SKM-1 treated with dmso at 0.1 percent for 144 hours (cell line): ENCODE results near the gene MX2.
A peak's percentile ranks its signal among the peaks of the same experiment; 100 is the strongest.

Source experiments
- DNase-seq: peaks from one replicate; lab custom pipeline; 2025; ENCODE audit not compliant: unreplicated experiment; lab: John Stamatoyannopoulos, UW

MX2 gene

DNA sequence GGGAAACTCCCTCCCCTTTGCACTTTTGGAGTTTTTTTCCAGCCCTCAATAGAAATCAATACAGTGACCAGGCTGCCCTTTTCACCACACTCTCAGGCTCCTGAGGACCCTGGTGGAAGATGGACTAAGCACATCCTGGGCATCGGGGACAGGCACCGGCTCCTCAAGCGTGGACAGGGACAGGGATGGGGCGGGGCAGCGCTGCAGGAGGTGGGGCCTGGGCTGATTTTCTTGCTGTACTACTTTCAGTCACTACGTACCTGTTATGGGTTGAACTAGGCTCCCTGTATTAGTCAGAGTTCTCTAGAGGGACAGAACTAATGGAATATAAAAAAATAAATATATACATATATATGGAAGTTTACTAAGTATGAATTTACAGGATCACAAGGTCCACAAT, 2.5 kb downstream of the MX2 start:
- no peak for DNase-seq

DNA sequence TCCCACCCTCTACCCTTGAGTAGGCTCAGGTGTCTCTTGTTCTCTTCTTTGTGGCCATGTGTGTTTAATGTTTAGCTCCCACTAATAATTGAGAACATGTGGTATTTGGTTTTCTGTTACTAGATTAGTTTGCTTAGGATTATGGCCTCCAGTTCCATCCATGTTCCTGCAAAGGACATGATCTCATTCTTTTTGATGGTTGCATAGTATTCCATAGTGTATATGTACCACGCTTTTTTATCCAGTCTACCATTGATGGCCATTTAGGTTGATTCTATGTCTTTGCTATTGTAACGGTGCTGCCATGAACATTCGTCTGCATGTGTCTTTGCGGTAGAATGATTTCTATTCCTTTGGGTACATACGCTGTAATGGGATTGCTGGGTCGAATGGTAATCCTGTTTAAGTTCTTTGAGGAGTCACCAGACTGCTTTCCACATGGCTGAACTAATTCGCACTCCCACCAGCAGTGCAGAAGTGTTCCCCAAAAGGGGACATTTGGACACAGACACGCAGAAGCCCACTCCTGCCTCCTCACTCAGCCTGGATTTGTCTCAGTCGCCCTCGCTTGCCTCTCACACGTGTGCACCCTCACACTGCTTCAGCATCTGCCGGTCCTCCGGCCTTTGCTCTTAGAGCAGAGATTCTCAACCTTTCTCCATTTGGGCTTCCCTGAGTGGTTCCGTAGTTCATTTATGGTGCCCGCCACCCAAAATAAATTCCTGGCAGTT, 3.7 kb downstream of the MX2 start:
- DNase-seq: no peak

DNA sequence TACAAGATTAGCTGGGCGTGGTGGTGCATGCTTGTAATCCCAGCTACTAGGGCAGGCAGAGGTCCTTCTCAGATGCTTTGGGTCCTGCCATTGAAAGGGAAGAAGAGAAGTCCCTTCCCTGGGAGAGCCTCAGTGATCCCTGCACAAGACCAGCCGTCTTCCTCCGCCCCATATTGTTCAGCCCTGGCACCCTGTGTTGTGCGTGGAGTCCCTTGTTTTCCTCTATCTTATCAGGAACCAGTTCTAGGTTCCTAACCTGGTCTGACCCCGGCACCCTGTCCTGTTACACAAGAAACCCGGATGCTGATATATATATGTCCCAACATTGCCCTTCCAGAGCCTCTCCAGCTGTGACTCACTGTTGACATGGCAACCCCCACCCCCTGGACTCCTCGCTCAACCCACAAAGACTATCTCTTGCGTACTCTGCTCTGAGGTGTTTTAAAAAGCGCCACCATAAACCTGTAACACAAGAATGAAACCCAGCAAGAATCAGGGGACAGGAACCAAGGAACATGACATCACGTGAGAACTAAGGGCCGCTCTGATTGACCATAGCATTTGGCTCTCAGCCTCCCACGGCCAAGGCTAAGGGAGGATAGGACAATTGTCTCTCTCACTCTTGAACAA, 4.8 kb downstream of the MX2 start:
- peak; percentile 99 for DNase-seq

DNA sequence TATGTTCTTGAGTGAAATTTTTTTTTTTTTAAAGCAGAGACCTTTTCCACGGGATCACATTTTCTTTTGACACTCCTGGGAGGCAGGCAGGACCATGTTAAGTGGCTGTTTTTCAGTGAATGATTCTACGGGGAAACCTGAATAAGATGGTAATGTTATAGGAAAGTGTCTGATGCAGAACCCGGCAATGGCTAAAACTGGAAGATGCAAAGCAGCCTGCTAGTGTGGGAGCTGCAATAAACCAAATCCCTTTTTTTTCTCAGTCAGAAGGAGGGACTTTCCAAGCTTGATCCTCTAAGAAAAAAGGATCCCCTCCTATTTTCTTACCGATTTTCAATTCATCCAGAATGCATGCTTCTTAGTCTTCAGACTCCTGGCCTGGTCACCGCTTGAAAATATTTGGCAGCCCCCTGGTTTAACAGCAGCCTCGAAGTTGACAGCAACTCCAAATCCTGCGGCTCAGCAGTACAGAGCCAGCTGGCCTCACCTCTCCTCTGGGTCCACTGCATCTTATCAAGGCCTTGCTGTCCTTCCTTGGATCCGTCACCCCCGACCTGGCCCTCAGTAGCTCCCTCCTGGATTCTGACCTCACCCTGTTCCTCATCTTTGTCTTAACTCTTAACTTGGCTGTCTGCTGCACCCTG, 5.6 kb downstream of the MX2 start:
- DNase-seq: no peak

DNA sequence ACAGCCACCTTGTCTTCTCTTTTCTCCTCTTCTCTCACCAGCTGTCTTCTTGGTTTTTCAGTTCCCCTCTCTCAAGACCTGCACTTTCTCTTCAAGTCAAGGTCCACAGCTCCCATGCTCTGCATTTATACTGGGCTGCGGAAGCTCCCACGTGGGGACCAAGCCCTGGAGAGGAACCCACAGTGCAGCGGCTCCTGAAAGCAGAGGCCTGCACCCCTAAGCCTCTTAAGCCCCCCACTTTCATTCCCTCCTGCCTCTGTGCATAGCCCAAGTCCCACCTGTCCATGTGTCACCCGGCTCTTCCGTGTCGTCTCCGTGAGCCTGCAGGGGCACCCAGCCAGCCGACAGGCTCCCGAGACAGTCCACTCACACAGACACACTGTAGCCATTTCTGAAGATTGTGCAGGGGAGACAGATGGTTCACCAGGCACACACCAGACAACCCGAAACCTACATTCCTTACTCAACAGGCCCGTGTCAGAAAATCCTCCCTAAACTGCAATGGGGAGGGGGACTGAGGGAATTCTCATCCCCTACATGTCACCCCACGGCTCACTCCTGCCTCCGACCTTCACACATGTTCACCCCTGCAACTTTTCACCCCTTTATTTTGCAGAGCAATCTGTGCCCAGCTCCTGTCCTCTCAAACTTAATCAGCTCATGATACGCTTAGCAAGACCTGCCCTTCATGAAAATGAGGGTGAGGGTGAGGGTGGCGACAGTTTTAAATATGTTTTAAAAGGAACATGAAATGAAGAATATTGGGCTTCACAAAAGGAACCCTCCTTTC, 6.3 kb downstream of the MX2 start:
- DNase-seq: no peak

DNA sequence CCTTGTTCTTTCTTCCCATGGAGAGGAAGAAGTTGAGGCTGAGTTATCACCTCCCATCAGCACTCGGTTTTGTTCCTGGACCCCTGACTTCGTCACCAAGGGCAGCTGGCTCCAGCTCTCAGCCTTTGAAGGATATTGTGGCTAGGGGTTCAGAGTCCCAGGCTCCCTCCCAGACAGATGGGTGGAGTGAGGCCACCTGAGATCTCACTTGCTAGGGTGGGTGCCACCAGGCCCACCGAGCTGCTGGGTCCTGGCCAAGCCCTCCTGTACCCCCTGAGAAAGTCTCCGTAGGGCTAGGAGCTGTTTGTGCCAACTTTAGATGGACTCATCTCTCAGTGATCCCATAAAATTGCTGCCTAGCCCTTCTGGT, 6.9 kb downstream of the MX2 start:
- DNase-seq: no peak

DNA sequence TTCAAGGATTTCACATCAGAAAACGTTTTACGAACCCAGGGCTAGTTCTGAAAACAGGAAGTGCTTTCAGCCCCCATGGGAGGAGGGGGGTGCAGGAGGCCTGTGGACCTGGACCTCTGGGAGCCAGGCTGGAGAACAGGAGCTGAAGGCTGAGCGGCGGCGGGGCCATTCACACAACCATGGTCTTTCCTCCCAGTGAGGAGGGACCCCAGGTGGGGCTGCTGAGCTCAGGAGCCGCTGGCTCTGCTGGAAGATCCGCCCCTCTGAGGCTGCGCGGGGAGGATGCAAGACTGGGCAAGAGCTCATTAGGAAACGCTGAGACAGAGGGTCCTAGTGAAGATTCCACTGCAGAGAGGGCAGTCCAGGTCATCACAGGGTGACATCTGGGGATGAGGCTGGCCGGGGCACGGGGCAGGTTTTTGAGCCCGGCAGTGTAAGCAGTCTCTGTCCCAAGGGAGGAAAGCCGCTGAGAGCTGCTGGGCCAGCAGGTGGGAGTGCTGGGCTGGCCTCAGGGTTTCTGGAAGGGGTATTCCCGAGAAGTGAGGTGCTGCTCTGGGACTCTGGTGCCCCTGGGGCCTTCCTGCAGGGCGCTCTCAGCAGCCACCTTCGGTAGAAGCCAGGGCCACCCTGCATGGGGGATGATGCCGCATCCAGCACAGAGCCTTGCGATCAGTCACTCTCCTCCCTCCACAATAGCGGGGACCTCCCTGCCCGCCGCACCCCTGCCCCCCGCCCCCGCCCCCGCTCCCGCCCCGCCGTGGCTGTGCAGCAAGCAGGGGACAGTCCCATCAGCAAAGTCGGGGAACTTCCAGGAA, 7.5 kb downstream of the MX2 start:
- peak; percentile 64 for DNase-seq

DNA sequence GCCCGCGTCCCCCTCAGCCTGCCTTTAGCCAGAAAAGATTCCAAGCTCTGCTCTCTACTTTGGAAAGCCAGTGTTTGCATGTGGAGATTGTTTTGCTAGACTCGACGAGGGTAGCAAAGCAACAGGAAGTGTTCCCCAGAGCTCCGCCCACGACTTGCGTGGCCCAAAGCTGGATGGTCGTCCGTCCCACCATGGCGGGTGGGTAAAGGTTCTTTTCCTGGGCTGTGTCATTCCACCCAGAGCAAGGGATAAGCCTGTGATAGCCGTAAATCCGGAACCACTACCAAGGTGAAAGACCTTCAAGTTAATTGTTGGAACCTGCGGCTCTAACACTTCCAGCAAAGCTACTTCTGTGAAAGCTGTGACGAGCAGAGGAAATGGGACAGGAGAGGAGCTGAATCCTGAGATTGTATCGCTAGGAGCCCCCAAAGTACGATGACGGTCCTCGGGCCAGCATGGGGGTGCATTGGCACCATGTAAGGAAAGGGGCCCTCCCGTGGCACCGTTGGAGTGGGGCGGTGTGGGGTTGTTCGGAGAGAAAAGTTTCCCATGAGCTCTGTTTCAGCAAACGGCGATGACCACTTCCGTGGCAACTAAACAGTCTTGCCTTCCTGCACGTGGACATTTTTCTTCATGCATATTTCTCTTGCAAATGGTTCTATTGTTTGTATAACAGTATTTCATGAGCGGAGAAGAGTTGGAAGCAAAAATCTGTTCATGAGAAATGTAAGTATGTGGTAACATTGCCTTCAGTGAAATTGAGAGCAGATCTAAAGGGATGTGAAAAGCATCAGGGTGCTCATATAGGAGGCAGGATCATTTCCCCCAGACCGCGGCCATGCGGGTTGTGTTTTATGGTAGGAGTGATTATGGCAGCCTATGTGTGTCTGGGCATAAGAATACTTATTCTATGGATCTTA, 8.4 kb downstream of the MX2 start:
- no peak for DNase-seq

DNA sequence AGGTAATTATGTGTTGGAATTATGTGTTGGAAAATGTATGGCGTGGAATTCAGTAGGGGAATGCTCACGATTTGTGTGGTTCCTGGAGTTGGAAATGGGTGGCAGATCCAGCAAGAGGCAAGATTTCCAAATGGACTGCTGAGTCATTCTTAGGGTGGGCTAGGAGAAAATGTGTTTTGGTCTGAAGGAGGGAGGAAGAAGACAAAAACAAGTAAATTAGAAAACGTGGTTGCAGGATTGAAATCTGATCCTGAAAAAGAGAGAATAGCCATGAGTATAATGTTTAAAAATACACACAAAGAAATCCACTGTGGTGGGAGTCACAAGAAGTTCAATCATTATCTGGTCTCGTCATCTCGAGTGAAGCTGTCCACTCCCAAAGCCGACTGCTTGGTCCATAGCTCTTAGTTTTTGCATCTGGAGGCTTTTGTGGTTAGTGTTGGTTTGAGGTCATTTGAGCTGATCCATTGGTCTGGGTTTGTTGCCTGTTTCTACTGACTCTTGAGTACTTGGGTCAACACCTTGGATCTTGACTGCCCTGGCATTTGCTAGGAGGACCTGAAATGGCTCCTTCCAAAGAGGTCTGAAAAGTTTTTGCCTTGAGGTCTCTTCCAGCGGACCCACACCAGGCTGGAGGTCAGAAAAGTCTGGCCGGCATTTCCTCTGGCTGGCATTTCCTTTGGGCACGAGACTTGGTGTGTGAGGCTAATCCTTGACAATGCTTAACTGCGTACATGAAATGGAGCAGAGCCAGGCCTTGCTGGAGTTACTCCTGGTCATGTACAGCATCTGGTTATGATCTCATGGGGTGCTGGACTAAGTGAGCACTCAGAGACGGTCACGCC, 9.2 kb downstream of the MX2 start:
- no peak for DNase-seq

DNA sequence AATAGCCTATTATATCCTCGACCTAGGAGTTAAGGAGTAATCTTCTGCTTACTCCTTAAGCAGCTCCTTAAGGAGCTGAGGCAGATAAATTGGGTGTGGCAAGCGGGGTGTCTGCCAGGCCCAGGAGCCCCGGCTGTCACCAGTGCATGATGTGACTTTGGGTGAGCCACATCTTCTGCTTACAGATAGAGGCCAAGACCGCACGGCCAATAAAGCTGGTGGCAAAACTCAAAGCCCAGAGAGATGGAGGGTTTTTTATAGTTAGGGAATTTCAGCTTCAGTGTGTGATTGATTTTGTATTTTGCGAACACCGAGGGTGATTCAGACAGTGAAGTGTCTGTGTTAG, 9.8 kb downstream of the MX2 start:
- DNase-seq: no peak

DNA sequence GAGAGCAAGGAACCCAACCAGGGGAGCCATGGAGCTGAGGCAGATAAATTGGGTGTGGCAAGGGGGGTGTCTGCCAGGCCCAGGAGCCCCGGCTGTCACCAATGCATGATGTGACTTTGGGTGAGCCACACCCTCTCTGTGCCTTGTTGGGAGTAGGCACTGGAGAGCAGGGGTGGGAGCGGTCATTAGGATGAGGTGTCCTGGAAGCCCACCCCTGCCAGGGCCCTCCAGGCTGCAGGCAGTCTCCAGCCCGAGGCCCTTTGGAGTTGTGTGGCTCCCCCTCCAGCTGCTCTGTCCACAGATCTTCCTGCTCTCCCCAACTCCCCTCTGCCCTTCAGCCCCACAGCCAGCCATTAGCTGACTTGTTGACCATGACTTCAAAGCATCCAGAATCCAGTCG, 11.4 kb downstream of the MX2 start:
- no peak for DNase-seq

DNA sequence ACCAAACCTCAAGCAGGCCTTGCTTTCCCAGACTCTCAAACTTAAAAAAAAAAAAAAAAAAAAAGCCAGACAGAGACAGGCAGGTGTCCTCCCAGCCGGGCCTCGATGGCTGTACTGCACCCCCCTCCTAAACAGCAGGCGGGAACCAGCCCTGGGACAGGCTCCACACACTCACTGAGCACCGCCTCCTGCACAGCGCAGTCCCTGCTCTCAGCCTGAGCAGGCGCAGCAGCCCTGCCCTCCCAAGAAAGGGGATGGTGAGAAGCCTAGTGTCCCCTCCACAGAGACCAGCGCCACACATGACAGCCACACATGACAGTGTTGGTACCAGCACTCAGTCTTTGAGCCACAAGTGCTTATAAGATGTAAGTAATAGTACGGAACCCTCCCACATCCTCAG, 11.9 kb downstream of the MX2 start:
- no peak for DNase-seq

DNA sequence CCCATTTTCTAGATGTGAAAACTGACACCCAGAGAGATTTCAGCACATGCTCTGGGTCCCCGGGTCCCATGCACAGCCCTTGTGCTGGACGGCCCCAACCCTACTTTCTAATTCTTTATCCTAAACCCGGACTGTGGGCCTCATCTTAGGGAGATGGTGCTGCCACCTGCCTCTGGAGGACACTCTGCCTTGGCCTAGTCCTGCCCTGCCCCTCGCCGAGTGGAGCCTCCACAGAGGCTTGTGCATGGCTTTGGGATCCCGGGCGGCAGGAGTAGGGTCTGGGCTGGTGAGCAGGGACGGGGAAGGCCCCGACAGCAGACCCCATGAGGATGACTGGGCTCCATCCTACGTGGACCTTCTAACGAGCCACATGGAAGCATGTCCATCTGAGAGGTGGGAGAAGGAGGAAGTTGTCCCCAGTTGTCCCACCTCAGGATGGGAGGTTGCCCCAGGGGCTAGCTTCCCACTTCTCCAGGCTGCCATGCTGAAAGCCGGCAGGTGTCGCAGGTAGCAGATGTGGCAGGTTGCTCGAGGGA, 12.4 kb downstream of the MX2 start:
- DNase-seq: no peak

DNA sequence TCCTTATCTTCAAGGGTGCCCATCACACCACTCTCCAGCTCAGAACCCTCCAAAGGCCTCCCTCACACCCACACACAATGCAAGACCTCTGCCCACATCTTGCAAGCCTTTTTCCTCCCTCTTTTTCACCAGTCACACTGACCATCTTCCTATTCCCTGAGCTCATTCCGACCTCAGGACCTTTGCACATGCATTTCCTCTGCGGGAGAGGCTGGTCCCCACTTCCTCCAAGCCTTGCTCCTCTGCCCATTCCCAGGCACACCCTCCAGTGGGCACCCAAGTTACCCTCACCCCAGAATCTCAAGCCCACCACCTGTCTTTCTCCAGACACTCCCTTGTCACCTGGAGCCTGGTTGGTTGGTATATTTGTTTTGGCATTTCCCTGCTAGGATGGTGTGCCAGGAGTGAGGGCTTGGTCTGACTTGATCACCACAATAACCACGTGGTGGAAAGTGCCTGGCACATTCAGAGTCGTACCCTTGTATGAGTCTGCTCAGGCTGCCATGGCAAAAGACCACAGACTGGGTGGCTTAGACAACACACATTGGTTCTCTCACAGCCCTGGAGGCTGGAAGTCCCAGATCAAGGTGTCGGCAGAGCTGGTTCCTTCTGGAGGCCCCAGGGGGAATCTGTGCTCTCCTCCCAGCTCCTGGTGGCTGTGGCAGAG, 13.2 kb downstream of the MX2 start:
- no peak for DNase-seq

DNA sequence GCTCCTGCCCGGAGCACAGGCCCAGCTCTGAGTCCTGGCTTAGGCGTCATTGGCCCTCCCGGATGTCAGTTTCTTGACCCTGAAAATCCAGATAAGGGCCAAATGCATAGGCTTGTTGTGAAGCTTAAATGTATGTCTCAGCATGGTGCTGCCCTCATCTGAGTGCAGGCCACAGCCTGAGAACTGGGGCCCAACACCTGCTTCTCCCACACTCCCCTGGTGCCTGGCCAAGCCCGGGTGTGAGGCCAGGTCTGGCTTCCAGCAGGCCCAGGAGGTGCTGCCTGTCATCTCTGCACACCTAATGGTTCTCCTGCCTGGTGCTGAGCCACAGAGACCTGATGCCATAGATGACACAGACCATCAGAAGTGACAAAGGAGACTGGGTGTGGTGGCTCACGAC, 14.0 kb downstream of the MX2 start:
- no peak for DNase-seq

DNA sequence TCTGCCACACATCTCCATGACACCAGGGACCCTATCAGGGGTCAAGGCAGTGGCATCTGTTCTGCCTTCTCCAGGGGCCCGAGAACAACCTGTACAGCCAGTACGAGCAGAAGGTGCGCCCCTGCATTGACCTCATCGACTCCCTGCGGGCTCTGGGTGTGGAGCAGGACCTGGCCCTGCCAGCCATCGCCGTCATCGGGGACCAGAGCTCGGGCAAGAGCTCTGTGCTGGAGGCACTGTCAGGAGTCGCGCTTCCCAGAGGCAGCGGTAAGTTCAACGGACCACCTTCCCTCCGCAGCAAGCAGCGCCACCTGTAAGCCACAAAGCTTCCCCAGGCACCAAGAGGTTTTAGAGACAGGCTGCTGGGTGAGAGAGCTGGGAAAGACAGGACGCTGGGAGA, 15.9 kb downstream of the MX2 start:
- DNase-seq: no peak

DNA sequence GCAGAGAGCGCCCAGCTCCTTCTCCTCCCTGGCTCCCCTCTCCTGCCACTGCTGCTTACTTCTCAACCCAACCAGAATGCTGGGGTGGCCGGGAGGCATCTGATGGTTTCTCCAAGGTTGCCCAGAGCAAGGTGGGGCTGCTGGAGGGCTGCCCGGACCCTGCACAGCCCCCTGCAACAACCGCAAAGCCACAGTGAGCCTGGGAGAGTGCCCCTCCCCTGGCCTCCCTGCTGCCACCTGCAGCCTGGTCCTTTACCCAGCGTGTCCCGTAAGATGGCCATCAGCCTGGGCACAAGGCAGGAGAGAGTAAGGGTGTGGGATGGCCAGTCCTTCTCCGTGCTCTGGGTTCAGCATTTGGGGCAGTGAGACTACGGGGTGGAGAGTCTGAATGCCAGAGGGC, 17.0 kb downstream of the MX2 start:
- no peak for DNase-seq

DNA sequence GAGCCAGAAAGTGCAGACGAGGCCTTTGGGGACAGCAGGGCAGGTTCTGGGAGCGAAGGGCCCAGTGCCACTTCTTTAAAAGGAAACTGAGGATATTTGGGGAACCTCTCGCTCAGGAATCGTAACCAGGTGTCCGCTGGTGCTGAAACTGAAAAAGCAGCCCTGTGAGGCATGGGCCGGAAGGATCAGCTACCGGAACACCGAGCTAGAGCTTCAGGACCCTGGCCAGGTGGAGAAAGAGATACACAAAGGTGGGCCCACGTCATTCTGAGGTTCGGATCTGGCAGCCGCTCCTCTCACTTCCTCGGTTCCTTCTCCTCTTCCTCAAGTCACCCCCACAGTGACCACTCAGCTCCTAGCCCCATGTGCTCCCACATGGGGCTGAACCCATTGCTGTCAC, 18.1 kb downstream of the MX2 start:
- DNase-seq: no peak
